ENCODE results near the gene SNTG2.

DNA sequence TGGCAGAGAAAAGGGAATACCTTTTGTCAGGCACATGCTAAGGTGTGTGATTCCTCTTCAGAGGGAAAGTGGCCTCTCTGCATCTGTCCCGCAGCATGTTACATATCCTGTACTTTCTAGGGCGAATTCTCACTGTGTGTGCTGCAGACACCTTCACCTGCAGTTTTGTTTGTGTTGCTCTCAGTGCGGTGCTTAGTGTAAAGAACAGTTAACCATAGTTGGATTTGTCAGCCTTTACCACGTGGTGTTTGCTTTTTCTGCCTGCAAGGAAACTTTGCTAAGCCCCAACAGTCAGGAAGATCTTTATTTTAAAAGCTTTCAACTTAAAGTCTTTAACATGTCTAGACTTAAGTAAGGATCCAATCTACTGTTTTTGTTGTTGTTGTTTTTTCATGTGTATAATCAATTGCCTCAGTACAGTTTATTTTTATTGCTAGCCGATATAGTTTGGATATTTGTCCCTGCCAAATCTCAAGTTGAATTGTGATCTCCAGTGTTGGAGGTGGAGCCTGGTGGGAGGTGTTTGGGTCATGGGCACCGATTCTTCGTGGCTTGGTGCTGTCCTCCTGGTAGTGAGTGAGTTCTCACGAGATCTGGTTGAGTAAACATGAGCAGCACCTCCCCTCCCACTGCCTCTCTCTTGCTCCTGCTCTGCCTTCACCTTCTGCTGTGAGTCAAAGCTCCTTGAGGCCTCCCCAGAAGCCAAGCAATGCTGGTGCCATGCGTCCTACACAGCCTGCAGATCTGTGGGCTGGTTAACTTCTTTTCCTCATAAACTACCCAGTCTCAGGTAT, 90.6 kb downstream of the SNTG2 start:
- TF ChIP-seq, protein P1, sequence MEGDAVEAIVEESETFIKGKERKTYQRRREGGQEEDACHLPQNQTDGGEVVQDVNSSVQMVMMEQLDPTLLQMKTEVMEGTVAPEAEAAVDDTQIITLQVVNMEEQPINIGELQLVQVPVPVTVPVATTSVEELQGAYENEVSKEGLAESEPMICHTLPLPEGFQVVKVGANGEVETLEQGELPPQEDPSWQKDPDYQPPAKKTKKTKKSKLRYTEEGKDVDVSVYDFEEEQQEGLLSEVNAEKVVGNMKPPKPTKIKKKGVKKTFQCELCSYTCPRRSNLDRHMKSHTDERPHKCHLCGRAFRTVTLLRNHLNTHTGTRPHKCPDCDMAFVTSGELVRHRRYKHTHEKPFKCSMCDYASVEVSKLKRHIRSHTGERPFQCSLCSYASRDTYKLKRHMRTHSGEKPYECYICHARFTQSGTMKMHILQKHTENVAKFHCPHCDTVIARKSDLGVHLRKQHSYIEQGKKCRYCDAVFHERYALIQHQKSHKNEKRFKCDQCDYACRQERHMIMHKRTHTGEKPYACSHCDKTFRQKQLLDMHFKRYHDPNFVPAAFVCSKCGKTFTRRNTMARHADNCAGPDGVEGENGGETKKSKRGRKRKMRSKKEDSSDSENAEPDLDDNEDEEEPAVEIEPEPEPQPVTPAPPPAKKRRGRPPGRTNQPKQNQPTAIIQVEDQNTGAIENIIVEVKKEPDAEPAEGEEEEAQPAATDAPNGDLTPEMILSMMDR (IDR thresholded peaks at IDR 0.05; ENCODE audit: extremely low read depth in 1 of 2, insufficient read depth in 1 of 2, low read depth in 1 of 2, low read length in 2 of 2): no peak
- no peak for TF ChIP-seq MYC (IDR thresholded peaks at IDR 0.05; ENCODE audit: low read depth, low read length)
- no peak for TF ChIP-seq POLR2A (IDR thresholded peaks at IDR 0.05; ENCODE audit: low read depth, low read length)
- TF ChIP-seq POLR2AphosphoS5 (IDR thresholded peaks at IDR 0.05; ENCODE audit: insufficient read depth, low read depth, low read length): no peak
